Effector memory CD4-positive, alpha-beta T cell (primary cell): ENCODE results near the gene TBC1D9B.
A peak's percentile ranks its signal among the peaks of the same experiment; 100 is the strongest.

Experiments
- DNase-seq, 3 donors: peaks; one replicate each; pipeline ENCODE4 v3.0.0-alpha.2; 2020
- H3K27ac ChIP-seq: 2 replicates; pipeline ENCODE4 v1.7.0; 2013; ENCODE audit warnings: mild to moderate bottlenecking, low read length, moderate library complexity; ENCODE audit not compliant: insufficient read depth, poor library complexity, severe bottlenecking
- H3K27me3 ChIP-seq: replicated peaks from 2 replicates; pipeline ENCODE4 v1.7.0; 2013; ENCODE audit warnings: mild to moderate bottlenecking, low read length; ENCODE audit not compliant: insufficient read depth, control insufficient read depth, poor library complexity, severe bottlenecking
- H3K36me3 ChIP-seq: 2 replicates; pipeline ENCODE4 v1.7.0; 2013; ENCODE audit warnings: mild to moderate bottlenecking, low read length, moderate library complexity; ENCODE audit not compliant: control insufficient read depth, insufficient read depth
- H3K4me1 ChIP-seq: 2 replicates; pipeline ENCODE4 v1.7.0; 2013; ENCODE audit warnings: low read length, mild to moderate bottlenecking; ENCODE audit not compliant: control insufficient read depth, insufficient read depth, poor library complexity, severe bottlenecking
- H3K4me3 ChIP-seq: 2 replicates; pipeline ENCODE4 v1.7.0; 2013; ENCODE audit warnings: low read length, low read depth, mild to moderate bottlenecking; ENCODE audit not compliant: insufficient read depth, poor library complexity, severe bottlenecking
- H3K9me3 ChIP-seq: 2 replicates; pipeline ENCODE4 v1.7.0; 2013; ENCODE audit warnings: mild to moderate bottlenecking, low read length, moderate library complexity; ENCODE audit not compliant: control insufficient read depth
- total RNA-seq, 3 donors: gene quantifications; one replicate each; lab custom pipeline; 2026; lab: John Stamatoyannopoulos, UW

Gene TBC1D9B
- total RNA-seq = 122 to 138 (median 134) reads per million in 3 donors

DNA sequence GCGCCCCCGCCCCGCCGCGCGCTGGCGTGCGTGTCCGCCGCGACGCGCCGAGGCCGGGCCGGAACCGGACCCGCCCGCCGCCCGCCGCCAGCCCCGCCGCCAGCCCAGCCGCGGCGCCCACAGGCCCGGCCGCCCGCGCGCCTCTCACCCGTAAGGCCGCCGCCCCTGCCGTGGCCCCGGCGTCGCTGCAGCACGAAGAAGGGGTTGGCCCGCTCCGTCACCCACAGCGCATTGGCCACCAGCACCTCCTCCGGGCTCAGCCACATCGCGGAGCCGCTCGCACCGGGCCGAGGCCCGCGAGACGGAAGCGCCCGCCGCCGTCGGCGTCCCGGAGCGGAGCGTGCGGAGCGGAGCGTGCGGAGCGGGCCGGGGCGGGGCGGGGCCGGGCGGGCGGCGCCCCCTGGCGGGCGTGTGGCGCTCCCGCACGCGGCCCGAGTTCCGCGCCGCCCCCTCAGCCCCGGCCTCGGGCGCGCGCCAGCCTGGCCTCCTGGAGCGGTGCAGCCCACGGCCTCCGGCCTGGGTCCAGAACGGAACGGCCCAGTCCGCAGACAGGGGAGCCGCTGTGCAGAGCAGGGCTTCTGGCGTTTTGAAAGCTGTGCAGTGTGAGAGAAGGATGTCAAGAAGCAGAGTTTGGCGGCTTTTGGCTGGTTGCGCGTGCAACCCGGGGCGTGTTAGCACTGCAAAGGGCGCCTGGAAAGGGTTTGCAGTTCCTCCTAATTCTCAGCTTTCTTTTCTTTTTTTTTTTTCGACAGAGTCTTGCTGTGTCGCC is at the start of gene TBC1D9B:
TSS of gene TBC1D9B (minus strand) at position 342 of the 769 bp plus-strand sequence. CDS start at position 266, 76 bp downstream.
- Histone ChIP-seq H3K27me3 (no peaks in the 10 kb centered on the region), H3K9me3 (no peaks in the 10 kb centered on the region), H3K4me3 (peak within 1 kb of the TSS; percentile 54), H3K4me1 (peaks cover 16% of the 10 kb centered on the region), H3K27ac (peak within 1 kb of the TSS; percentile 27), H3K36me3 (peaks cover 6% of the 10 kb centered on the region)
- peak; percentile 62 to 67 (median 63) for DNase-seq

DNA sequence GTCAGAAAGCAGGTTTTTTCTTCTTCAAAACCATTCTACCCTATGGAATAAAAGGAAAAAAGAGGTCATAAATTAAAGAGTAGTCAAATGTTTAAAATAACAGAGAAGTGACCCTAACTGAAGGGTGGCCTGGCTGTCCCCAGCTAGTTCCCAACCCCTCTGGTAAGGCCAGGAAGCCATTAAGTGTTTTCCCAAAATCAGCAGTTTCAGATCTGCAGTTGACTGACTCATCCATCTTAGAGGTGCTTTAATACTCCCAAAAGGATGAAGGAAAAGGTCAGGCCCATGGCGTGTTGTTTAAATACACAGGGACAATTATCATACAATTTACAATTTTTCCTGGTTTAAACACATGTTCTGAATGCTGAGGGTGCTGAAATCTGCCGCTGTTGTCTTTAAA is 47.9 kb upstream of the TBC1D9B start:
- no peak overlapping the region for H3K27ac ChIP-seq
- H3K9me3 ChIP-seq = no peaks in the 10 kb centered on the region
- no peaks in the 10 kb centered on the region for H3K27me3 ChIP-seq
- H3K4me3 ChIP-seq = no peak overlapping the region
- H3K36me3 ChIP-seq = no peaks in the 10 kb centered on the region
- no peak for DNase-seq
- H3K4me1 ChIP-seq = no peaks in the 10 kb centered on the region

- H3K27ac ChIP-seq = no peak overlapping the region
- no peaks in the 10 kb centered on the region for H3K27me3 ChIP-seq
- H3K9me3 ChIP-seq = no peaks in the 10 kb centered on the region
- no peaks in the 10 kb centered on the region for H3K36me3 ChIP-seq
- no peak for DNase-seq
- H3K4me1 ChIP-seq = no peaks in the 10 kb centered on the region
- no peak overlapping the region for H3K4me3 ChIP-seq
These were observed 47.4 kb upstream of the TBC1D9B start for GRCh38 chr5:179955062-179955461.

DNA sequence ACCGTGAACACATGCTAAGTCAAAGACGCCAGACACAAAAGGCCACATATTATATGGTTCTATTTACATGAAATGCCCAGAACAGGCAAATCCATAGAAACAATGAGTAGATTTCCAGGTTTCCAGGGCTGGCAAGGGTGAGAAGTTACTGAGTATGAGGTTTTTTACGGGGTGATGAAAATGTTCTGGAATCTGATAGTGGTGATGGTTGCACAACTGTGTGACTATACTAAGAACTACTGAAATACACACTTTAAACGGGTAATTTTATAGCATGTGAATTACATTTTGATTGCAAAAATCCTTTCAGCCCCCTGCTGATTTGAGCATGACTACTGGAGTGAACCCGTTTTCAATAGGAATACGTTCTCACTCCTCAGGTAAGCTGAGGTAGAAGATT is 46.7 kb upstream of the TBC1D9B start:
- H3K27me3 ChIP-seq = no peaks in the 10 kb centered on the region

GRCh38 chr5:179953987-179954386 is 46.3 kb upstream of the TBC1D9B start:
- H3K9me3 ChIP-seq = no peaks in the 10 kb centered on the region
- H3K27ac ChIP-seq = no peak overlapping the region
- H3K27me3 ChIP-seq = no peaks in the 10 kb centered on the region
- no peaks in the 10 kb centered on the region for H3K4me1 ChIP-seq
- H3K4me3 ChIP-seq = no peak overlapping the region
- no peaks in the 10 kb centered on the region for H3K36me3 ChIP-seq
- no peak for DNase-seq

More for the DNA sequence above, 46.7 kb upstream of the TBC1D9B start:
- Histone ChIP-seq H3K4me1 (no peaks in the 10 kb centered on the region), H3K27ac (no peak overlapping the region), H3K4me3 (no peak overlapping the region), H3K9me3 (no peaks in the 10 kb centered on the region), H3K36me3 (no peaks in the 10 kb centered on the region)
- no peak for DNase-seq

DNA sequence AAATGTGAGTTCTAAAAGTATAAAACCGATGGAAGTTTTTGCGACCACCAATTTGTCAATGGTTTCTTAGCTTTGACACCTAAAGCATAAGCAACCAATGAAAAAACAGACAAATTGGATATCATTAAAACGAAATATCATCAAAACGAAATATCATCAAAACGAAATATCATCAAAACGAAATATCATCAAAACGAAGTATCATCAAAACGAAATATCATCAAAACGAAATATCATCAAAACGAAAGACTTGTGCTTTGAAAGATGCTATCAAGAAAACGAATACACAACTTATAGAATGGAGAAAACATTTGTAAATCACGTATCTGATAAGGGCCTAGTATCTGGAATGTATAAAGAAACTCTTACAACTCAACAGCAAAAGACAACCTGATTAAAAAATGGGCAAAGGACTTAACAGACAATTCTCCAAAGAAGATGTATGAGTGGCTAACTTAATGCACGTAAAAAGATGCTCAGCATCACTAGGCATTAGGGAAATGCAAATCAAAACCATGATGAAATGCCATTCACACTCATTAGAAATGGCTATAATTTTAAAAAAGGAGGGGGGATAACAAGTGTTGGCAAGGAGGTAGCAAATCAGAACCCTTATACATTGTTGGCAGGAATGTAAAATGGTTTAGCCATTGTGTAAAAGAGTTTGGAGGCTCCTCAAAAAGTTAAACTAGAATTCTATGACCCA is 29.4 kb upstream of the TBC1D9B start:
- no peaks in the 10 kb centered on the region for H3K9me3 ChIP-seq
- no peaks in the 10 kb centered on the region for H3K27me3 ChIP-seq
- no peak overlapping the region for H3K27ac ChIP-seq
- no peaks in the 10 kb centered on the region for H3K36me3 ChIP-seq
- DNase-seq = no peak
- H3K4me3 ChIP-seq = no peak overlapping the region
- no peaks in the 10 kb centered on the region for H3K4me1 ChIP-seq

- H3K4me1 ChIP-seq = no peaks in the 10 kb centered on the region
- H3K4me3 ChIP-seq = no peak overlapping the region
- H3K27me3 ChIP-seq = no peaks in the 10 kb centered on the region
- H3K27ac ChIP-seq = no peak overlapping the region
- no peaks in the 10 kb centered on the region for H3K9me3 ChIP-seq
- no peak for DNase-seq
- H3K36me3 ChIP-seq = no peaks in the 10 kb centered on the region
These were observed 23.2 kb upstream of the TBC1D9B start for GRCh38 chr5:179930788-179931473.

DNA sequence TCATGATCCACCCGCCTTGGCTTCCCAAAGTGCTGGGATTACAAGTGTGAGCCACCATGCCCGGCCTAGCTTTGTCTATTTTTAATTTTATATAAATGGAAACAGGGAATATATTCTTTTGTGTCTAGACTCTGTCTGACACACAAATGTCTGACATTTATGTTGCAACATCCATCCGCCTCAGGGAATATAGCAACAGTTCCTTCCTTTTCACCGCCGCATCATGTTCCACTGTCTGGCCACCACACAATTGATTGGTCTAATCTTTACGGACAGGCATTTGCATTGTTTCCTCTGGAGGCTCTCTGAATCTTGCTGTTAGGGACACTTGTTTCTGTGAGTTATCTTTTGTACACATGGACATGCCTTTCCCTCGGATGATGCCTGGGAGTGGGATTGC is 20.1 kb upstream of the TBC1D9B start:
- Histone ChIP-seq H3K27ac (no peak overlapping the region), H3K4me3 (no peak overlapping the region), H3K36me3 (no peaks in the 10 kb centered on the region), H3K9me3 (no peaks in the 10 kb centered on the region), H3K4me1 (no peaks in the 10 kb centered on the region), H3K27me3 (no peaks in the 10 kb centered on the region)
- DNase-seq = no peak

DNA sequence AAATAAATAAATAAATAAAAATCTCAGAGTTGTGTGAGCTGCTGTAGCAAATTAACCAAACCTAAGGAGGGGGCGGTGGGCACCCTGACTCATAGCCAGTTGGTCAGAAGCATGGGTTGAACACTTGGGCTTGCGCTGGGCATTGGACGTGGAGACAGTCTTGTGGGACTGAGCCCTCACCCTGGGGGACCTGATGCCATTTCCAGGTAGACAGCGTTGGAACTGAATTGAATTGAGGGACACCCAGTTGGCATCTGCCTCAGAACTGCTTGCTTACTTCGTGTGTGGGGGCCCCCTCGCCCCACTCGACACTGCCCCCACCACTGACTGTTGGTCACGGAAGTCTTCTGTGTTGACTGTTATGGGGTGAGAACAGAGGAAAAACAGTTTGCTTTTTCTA is 19.0 kb upstream of the TBC1D9B start:
- Histone ChIP-seq H3K36me3 (no peaks in the 10 kb centered on the region), H3K4me1 (no peaks in the 10 kb centered on the region), H3K27ac (no peak overlapping the region), H3K9me3 (no peaks in the 10 kb centered on the region), H3K27me3 (no peaks in the 10 kb centered on the region), H3K4me3 (no peak overlapping the region)
- no peak for DNase-seq

DNA sequence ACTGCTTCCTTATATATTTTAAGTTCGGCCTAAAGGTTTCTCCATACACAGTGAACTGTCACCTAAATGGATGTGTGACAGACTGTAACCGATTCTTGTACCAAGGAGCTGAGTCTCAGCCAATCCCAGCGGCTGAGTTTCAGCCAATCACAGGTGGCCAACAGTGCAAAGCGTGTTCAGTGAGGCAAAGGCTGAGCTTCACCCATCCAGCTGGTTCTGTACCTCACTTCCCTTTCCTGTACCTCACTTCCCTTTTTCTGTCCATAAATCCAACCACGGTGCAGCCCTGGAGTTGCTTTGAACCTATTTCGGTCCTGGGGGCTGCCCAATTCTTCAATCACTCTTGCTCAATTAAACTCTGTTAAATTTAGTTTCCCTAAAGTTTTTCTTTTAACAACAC is 15.7 kb upstream of the TBC1D9B start:
- Histone ChIP-seq H3K27me3 (no peaks in the 10 kb centered on the region), H3K4me1 (no peaks in the 10 kb centered on the region), H3K36me3 (no peaks in the 10 kb centered on the region), H3K4me3 (no peak overlapping the region), H3K9me3 (no peaks in the 10 kb centered on the region), H3K27ac (no peak overlapping the region)
- DNase-seq = no peak
